C4-2B (cell line): ENCODE results near the gene WDR27.

Experiments
- H3K27ac ChIP-seq: fragments of 450-650 bp; 2 replicates; pipeline ENCODE4 v1.5.1; 2017
- ZFX ChIP-seq: fragments of 450-650 bp; IDR thresholded peaks from 2 replicates; pipeline ENCODE4 v1.6.1; 2017
- TF ChIP-seq, protein P1 (sequence below): fragments of 450-650 bp; conservative IDR thresholded peaks from 2 replicates; pipeline ENCODE4 v1.5.1; 2017; ENCODE audit warnings: mild to moderate bottlenecking

The WDR27 gene

DNA sequence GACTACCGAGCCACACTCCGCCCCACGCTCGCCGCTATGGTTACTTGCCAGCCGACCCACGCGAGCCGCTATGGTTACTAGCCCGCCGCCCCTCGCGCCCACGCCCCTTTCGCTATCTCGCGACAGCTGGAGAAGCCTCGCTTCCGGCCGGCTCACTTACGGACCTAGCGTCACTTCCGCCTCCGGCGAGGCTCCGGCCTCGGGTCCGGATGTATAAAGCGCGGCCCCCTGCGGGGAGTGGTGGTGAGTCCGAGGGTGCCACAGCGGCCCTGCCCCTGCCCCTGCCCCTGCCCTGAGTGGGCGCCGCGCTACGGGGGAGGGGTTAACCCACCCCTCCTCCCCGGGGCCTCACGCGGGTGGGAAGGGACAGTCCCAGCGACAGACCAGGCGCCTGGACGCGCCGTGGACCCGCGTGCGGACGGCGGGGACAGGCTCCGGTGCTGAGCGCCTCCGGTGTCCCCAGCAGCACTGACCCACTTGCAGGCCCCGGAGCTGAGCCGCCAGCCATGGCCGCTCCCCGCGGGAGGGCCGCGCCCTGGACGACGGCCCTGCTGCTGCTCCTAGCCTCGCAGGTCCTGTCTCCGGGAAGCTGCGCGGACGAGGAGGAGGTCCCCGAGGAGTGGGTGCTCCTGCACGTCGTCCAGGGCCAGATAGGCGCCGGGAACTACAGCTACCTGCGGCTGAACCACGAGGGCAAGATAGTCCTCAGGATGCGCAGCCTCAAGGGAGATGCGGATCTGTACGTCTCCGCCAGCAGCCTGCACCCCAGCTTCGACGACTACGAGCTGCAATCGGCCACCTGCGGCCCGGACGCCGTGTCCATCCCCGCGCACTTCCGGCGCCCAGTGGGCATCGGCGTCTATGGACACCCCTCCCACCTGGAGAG is at the start of gene WDR27, which contains the start of gene C6orf120:
WDR27 (minus strand) TSS at position 76 of the 886 bp plus-strand sequence. CDS start 13,024 bp downstream, outside the sequence.
C6orf120 (plus strand) TSS at position 173 of the 886 bp plus-strand sequence; CDS start at position 507, 334 bp downstream.
- peak within 1 kb of the TSS; percentile 88 for H3K27ac ChIP-seq
- TF ChIP-seq, protein P1, sequence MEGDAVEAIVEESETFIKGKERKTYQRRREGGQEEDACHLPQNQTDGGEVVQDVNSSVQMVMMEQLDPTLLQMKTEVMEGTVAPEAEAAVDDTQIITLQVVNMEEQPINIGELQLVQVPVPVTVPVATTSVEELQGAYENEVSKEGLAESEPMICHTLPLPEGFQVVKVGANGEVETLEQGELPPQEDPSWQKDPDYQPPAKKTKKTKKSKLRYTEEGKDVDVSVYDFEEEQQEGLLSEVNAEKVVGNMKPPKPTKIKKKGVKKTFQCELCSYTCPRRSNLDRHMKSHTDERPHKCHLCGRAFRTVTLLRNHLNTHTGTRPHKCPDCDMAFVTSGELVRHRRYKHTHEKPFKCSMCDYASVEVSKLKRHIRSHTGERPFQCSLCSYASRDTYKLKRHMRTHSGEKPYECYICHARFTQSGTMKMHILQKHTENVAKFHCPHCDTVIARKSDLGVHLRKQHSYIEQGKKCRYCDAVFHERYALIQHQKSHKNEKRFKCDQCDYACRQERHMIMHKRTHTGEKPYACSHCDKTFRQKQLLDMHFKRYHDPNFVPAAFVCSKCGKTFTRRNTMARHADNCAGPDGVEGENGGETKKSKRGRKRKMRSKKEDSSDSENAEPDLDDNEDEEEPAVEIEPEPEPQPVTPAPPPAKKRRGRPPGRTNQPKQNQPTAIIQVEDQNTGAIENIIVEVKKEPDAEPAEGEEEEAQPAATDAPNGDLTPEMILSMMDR = no peak
- TF ChIP-seq ZFX = peak; percentile 81

DNA sequence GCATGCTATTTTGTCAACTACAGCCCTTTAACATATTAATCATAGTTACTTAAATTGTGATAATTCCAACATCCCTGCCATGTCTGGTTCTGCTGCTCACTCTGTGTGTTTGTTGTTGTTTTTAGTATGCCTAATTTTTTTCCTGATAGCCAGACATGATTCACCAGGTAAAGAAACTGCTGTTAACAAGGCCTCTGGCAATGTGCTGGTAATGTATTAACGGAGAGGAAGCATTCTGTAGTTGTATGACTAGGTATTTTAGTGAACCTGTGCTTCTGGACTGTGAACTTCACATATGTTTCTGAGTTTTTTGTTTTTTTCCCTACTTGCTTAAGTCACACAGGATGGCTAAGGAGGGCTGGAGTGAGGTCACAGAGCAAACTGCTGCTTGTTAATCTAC is 44.7 kb upstream of the WDR27 start:
- no peak overlapping the region for H3K27ac ChIP-seq
- TF ChIP-seq, protein P1 = no peak
- TF ChIP-seq ZFX = no peak

GRCh38 chr6:169745405-169745804 is 43.6 kb upstream of the WDR27 start:
- no peak overlapping the region for H3K27ac ChIP-seq
- TF ChIP-seq, protein P1 = no peak
- no peak for TF ChIP-seq ZFX

DNA sequence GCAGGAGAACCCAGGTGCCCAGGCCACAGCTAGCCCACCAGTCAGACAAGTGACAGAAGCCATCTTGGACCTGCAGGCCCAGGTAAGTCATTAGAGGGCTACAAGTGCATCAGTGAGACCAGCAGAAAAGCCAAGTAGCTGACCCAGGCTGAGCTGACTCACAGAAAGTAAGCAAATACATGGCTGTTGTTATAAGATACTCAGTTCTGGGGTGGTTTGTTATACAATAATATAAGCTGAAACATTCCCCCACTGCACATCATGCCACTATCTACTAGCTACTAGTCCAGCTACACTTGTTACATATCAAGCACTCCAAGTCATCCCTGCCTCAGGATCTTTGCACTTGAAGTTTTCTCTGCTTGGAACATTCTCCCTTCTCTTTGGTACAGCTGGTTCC is 39.5 kb upstream of the WDR27 start:
- H3K27ac ChIP-seq = no peak overlapping the region
- no peak for TF ChIP-seq ZFX
- TF ChIP-seq, protein P1 = no peak

DNA sequence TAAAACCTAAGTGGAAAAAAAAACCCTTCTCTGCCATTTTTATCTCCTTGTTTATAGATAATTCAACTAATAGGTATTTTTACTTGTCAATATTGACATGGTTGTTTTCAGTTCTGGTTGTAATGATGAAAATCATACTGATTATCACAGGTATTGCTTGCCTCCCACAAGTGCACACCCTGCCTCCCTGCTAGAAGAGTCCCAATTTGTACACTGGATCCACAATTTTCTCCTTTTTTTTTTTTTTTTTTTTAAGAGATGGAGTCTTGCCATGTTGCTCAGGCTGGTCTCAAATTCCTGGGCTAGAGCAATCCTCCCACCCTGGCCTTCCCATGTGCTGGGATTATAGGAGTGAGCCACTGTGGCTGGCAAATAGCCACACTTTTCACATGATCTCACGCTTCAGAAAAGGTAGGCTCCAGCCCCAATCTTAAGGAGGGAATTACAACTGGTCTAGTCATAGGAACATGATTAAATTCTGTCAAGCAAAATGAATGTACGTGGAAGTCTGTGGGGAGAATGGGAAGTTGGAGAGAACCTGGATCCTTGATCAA is 37.2 kb upstream of the WDR27 start:
- TF ChIP-seq, protein P1 = no peak
- no peak for TF ChIP-seq ZFX
- H3K27ac ChIP-seq = no peak overlapping the region

GRCh38 chr6:169738204-169738975 is 36.6 kb upstream of the WDR27 start:
- no peak overlapping the region for H3K27ac ChIP-seq
- TF ChIP-seq ZFX = no peak
- TF ChIP-seq, protein P1 = no peak
